ENCODE data around the gene DNAH1. TPM values are rescaled to one million over a fixed set of nuclear protein-coding genes. Genes with fewer than 3 reads are reported as not detected.

The DNAH1 gene
- total and polyA plus RNA-seq, 2 experiments from 2014 or later, result 0.81 to 4.0 TPM

DNA sequence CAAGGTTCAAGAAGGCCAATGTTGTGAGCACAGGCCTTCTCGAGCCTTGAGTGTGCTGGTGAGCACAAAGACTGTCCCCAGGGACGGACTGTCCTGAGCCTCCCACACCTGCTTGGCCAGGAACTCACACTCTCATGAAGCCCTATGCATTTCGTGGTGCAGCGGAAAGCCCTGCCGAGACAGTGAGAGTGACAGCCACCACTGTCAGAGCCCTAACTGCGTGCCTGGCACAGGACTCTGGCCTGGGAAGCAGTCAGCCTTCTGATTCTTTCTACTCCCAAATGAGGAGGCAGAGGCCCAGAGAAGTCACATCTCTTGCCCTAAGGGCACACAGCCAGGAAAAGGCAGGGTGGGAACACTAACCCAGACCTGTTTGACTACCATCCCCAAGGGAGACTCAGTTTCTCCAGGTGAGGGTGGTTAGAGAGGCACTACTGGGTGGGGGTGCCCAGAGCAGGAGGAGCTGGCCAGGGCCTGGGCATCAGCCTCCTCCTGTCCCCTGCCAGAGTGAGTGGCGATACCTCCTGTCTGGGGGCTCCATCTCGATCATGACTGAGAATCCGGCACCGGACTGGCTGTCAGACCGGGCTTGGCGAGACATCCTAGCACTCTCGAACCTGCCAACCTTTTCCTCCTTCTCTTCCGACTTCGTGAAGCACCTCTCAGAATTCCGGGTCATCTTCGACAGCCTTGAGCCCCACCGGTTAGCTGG, 78.0 kb downstream of the DNAH1 start:
- Histone ChIP-seq H2AFZ (no peak overlapping the region), H3K9ac (no peak overlapping the region), H3K79me2 (ENCODE audit: insufficient read depth) (no peaks in the 10 kb centered on the region), H3K4me2 (ENCODE audit: unreplicated experiment) (no peak overlapping the region), H3K36me3 (ENCODE audit: low read depth) (no peaks in the 10 kb centered on the region), H3K9me3 (ENCODE audit: low read depth) (no peaks in the 10 kb centered on the region), H3K4me1 (ENCODE audit: insufficient read depth) (no peaks in the 10 kb centered on the region), H3F3A (ENCODE audit: insufficient read depth) (no peaks in the 10 kb centered on the region), H3K9me2 (ENCODE audit: insufficient read depth) (no peaks in the 10 kb centered on the region), H3K27me3 (replicated peaks; ENCODE audit: insufficient read depth) (no peaks in the 10 kb centered on the region), H4K20me1 (ENCODE audit: insufficient read depth) (no peaks in the 10 kb centered on the region), H3K27ac (no peak overlapping the region), H3K4me3 (no peak overlapping the region)
- no peak for TF ChIP-seq EZH2 (IDR thresholded peaks at IDR 0.05; ENCODE audit: insufficient read depth, poor library complexity, severe bottlenecking)
- TF ChIP-seq EZH2phosphoT487 (IDR thresholded peaks at IDR 0.05; ENCODE audit: insufficient read depth, low read depth), result no peak
- 84 to 86% methylated on average over 18 of the region's 18 CpGs for WGBS, 2 experiments (ENCODE audit: low coverage in 1 of 2, low lambda C conversion rate in 2 of 2, missing lambda C conversion rate in 2 of 2)
- no peak for DNase-seq
- in situ Hi-C loops (cut with MboI), result no loop called here

DNA sequence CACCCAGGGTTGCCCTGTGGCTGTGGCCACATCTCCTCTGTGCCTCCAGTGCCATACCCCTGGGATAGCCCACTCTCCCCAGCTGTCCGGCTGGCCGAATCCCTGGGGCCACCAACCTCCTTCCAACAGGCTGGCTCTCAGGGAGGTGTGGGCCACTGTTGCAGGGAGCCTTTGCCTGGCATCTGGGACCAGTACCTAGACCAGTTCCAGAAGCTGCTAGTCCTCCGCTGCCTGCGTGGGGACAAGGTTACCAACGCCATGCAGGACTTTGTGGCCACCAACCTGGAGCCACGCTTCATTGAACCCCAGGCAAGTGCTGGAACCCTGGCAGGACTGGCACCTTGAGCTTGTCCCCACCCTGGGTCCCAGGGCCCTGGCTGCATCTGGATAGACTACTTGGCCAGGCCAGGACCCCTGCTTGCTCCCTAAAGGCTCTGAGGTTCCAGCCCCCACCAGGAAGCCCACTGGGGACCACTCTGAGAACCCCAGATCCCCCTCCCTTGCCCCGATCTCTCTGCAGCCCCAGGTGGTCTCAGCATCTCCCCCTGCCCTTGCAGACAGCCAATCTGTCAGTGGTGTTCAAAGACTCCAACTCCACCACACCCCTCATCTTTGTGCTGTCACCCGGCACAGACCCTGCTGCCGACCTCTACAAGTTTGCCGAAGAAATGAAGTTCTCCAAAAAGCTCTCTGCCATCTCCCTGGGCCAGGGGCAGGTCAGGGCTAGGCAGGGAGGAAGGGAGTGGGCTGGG, 78.8 kb downstream of the DNAH1 start:
- no peak for TF ChIP-seq EZH2 (IDR thresholded peaks at IDR 0.05; ENCODE audit: insufficient read depth, poor library complexity, severe bottlenecking)
- TF ChIP-seq EZH2phosphoT487 (IDR thresholded peaks at IDR 0.05; ENCODE audit: insufficient read depth, low read depth), result no peak
- H3K9me2 ChIP-seq (ENCODE audit: insufficient read depth), result no peaks in the 10 kb centered on the region
- no peaks in the 10 kb centered on the region for H3K36me3 ChIP-seq (ENCODE audit: low read depth)
- H3K27ac ChIP-seq, result no peak overlapping the region
- H3K9me3 ChIP-seq (ENCODE audit: low read depth), result no peaks in the 10 kb centered on the region
- H3K27me3 ChIP-seq (replicated peaks; ENCODE audit: insufficient read depth), result no peaks in the 10 kb centered on the region
- no peaks in the 10 kb centered on the region for H3K4me1 ChIP-seq (ENCODE audit: insufficient read depth)
- DNase-seq, result no peak
- H3K4me2 ChIP-seq (ENCODE audit: unreplicated experiment), result no peak overlapping the region
- H4K20me1 ChIP-seq (ENCODE audit: insufficient read depth), result no peaks in the 10 kb centered on the region
- H3F3A ChIP-seq (ENCODE audit: insufficient read depth), result no peaks in the 10 kb centered on the region
- in situ Hi-C loops (cut with MboI), result no loop called here
- no peak overlapping the region for H2AFZ ChIP-seq
- 86 to 89% methylated on average over 10 of the region's 10 CpGs for WGBS, 2 experiments (ENCODE audit: low coverage in 1 of 2, low lambda C conversion rate in 2 of 2, missing lambda C conversion rate in 2 of 2)
- H3K79me2 ChIP-seq (ENCODE audit: insufficient read depth), result no peaks in the 10 kb centered on the region
- no peak overlapping the region for H3K4me3 ChIP-seq
- H3K9ac ChIP-seq, result no peak overlapping the region

DNA sequence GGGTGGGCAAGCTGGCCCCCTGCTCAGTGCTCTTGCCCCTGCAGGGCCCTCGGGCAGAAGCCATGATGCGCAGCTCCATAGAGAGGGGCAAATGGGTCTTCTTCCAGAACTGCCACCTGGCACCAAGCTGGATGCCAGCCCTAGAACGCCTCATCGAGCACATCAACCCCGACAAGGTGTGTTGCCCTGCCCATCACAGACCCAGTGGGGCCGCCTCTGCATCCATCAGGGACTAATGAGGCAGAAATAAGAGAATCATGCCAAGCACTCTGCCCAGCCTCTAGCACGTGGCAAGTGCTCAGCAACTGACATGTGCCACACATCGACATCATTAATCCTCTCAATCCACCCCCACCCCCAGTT, 79.4 kb downstream of the DNAH1 start:
- Histone ChIP-seq H3K79me2 (ENCODE audit: insufficient read depth) (no peaks in the 10 kb centered on the region), H3K36me3 (ENCODE audit: low read depth) (no peaks in the 10 kb centered on the region), H3K4me3 (no peak overlapping the region), H3K4me1 (ENCODE audit: insufficient read depth) (no peaks in the 10 kb centered on the region), H3K27me3 (replicated peaks; ENCODE audit: insufficient read depth) (no peaks in the 10 kb centered on the region), H3K27ac (no peak overlapping the region), H3K4me2 (ENCODE audit: unreplicated experiment) (no peak overlapping the region), H3K9me2 (ENCODE audit: insufficient read depth) (no peaks in the 10 kb centered on the region), H3F3A (ENCODE audit: insufficient read depth) (no peaks in the 10 kb centered on the region), H4K20me1 (ENCODE audit: insufficient read depth) (no peaks in the 10 kb centered on the region), H3K9me3 (ENCODE audit: low read depth) (no peaks in the 10 kb centered on the region), H2AFZ (no peak overlapping the region), H3K9ac (no peak overlapping the region)
- DNase-seq, result no peak
- in situ Hi-C loops (cut with MboI), result no loop called here
- TF ChIP-seq EZH2phosphoT487 (IDR thresholded peaks at IDR 0.05; ENCODE audit: insufficient read depth, low read depth), result no peak
- no peak for TF ChIP-seq EZH2 (IDR thresholded peaks at IDR 0.05; ENCODE audit: insufficient read depth, poor library complexity, severe bottlenecking)
- 83 to 90% methylated on average over 7 to 8 of the region's 8 CpGs for WGBS, 2 experiments (ENCODE audit: low coverage in 1 of 2, low lambda C conversion rate in 2 of 2, missing lambda C conversion rate in 2 of 2)

DNA sequence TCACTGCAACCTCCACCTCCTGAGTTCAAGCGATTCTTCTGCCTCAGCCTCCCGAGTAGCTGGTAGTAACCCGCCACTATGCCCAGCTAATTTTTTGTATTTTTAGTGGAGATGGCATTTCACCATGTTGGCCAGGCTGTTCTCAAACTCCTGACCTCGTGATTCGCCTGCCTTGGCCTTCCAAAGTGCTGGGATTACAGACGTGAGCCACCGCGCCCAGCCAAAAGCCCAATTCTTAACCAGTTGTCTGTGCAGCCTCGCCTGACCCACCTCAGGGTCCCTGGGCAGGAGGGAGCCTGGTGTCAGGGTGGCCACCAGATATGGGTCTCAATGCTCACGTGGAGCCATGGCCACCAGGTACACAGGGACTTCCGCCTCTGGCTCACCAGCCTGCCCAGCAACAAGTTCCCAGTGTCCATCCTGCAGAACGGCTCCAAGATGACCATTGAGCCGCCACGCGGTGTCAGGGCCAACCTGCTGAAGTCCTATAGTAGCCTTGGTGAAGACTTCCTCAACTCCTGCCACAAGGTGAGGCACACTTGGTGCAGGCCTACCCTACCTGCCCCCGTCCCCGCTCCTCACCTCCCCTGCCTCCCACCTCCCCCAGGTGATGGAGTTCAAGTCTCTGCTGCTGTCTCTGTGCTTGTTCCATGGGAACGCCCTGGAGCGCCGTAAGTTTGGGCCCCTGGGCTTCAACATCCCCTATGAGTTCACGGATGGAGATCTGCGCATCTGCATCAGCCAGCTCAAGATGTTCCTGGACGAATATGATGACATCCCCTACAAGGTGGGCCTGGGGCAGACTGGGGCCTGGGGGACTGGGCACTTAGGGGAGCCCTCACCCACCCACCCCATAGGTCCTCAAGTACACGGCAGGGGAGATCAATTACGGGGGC, 80.1 kb downstream of the DNAH1 start:
- Histone ChIP-seq H3K27me3 (replicated peaks; ENCODE audit: insufficient read depth) (no peaks in the 10 kb centered on the region), H3K36me3 (ENCODE audit: low read depth) (no peaks in the 10 kb centered on the region), H2AFZ (no peak overlapping the region)

More for the DNA sequence above, 80.1 kb downstream of the DNAH1 start:
- H3K4me2 ChIP-seq (ENCODE audit: unreplicated experiment), result no peak overlapping the region
- H3K4me1 ChIP-seq (ENCODE audit: insufficient read depth), result no peaks in the 10 kb centered on the region
- TF ChIP-seq EZH2 (IDR thresholded peaks at IDR 0.05; ENCODE audit: insufficient read depth, poor library complexity, severe bottlenecking) (no peak), EZH2phosphoT487 (IDR thresholded peaks at IDR 0.05; ENCODE audit: insufficient read depth, low read depth) (no peak)
- no peak overlapping the region for H3K4me3 ChIP-seq
- in situ Hi-C loops (cut with MboI), result no loop called here
- H3K79me2 ChIP-seq (ENCODE audit: insufficient read depth), result no peaks in the 10 kb centered on the region
- DNase-seq, result no peak
- H4K20me1 ChIP-seq (ENCODE audit: insufficient read depth), result no peaks in the 10 kb centered on the region
- no peak overlapping the region for H3K9ac ChIP-seq
- 76 to 81% methylated on average over 23 to 25 of the region's 25 CpGs for WGBS, 2 experiments (ENCODE audit: low coverage in 1 of 2, low lambda C conversion rate in 2 of 2, missing lambda C conversion rate in 2 of 2)
- no peaks in the 10 kb centered on the region for H3K9me3 ChIP-seq (ENCODE audit: low read depth)
- no peaks in the 10 kb centered on the region for H3F3A ChIP-seq (ENCODE audit: insufficient read depth)
- no peak overlapping the region for H3K27ac ChIP-seq
- no peaks in the 10 kb centered on the region for H3K9me2 ChIP-seq (ENCODE audit: insufficient read depth)
